GM23248 (cell line): ENCODE data around the gene UTS2R. TPM values are rescaled to one million over a fixed set of nuclear protein-coding genes. Genes with fewer than 3 reads are reported as not detected.

Experiments used
- DNase-seq: peaks from one replicate; pipeline ENCODE4 v3.0.0-alpha.2; 2015
- H2AFZ ChIP-seq: fragments of 200-600 bp; sonication (generic); 2 replicates; pipeline ENCODE4 v1.6.1; 2016; ENCODE audit warnings: antibody characterized with exemption
- H3F3A ChIP-seq: fragments of 200-600 bp; sonication (generic); 2 replicates; pipeline ENCODE4 v1.6.1; 2016; ENCODE audit warnings: mild to moderate bottlenecking, antibody characterized with exemption, mixed run types; ENCODE audit not compliant: insufficient read depth
- H3K27ac ChIP-seq: fragments of 200-600 bp; sonication (generic); 2 replicates; pipeline ENCODE4 v1.5.1; 2016; ENCODE audit warnings: mild to moderate bottlenecking
- H3K27me3 ChIP-seq: fragments of 200-600 bp; sonication (generic); replicated peaks from 2 replicates; pipeline ENCODE4 v1.6.1; 2016; ENCODE audit warnings: mild to moderate bottlenecking; ENCODE audit not compliant: insufficient read depth
- H3K36me3 ChIP-seq: fragments of 200-600 bp; sonication (generic); 2 replicates; pipeline ENCODE4 v1.6.1; 2016; ENCODE audit warnings: low read depth, mild to moderate bottlenecking
- H3K4me1 ChIP-seq: fragments of 200-600 bp; sonication (generic); 2 replicates; pipeline ENCODE4 v1.6.1; 2016; ENCODE audit warnings: mild to moderate bottlenecking; ENCODE audit not compliant: insufficient read depth
- H3K4me2 ChIP-seq: fragments of 200-600 bp; sonication (generic); one replicate; pipeline ENCODE4 v1.6.1; 2016; ENCODE audit warnings: mild to moderate bottlenecking; ENCODE audit not compliant: unreplicated experiment
- H3K4me3 ChIP-seq: fragments of 200-600 bp; sonication (generic); 2 replicates; pipeline ENCODE4 v1.5.1; 2016; ENCODE audit warnings: mild to moderate bottlenecking
- H3K79me2 ChIP-seq: fragments of 200-600 bp; sonication (generic); 2 replicates; pipeline ENCODE4 v1.6.1; 2016; ENCODE audit warnings: mild to moderate bottlenecking; ENCODE audit not compliant: insufficient read depth
- H3K9ac ChIP-seq: fragments of 200-600 bp; sonication (generic); 2 replicates; pipeline ENCODE4 v1.6.1; 2016; ENCODE audit warnings: mild to moderate bottlenecking
- H3K9me2 ChIP-seq: fragments of 200-600 bp; sonication (generic); 2 replicates; pipeline ENCODE4 v1.6.1; 2016; ENCODE audit warnings: mixed run types, mild to moderate bottlenecking, moderate library complexity; ENCODE audit not compliant: insufficient read depth
- H3K9me3 ChIP-seq: fragments of 200-600 bp; sonication (generic); one replicate; pipeline ENCODE4 v1.6.1; 2017; ENCODE audit warnings: low read depth
- H4K20me1 ChIP-seq: fragments of 200-600 bp; sonication (generic); 2 replicates; pipeline ENCODE4 v1.6.0; 2016; ENCODE audit not compliant: insufficient read depth
- EZH2 ChIP-seq: fragments of 200-600 bp; sonication (generic); IDR thresholded peaks from 2 replicates; pipeline ENCODE4 v1.6.1; 2018; ENCODE audit warnings: antibody characterized with exemption, mild to moderate bottlenecking; ENCODE audit not compliant: insufficient read depth, poor library complexity, severe bottlenecking
- EZH2phosphoT487 ChIP-seq: fragments of 200-600 bp; sonication (generic); IDR thresholded peaks from 2 replicates; pipeline ENCODE4 v1.6.1; 2018; ENCODE audit warnings: antibody characterized with exemption, moderate library complexity, mild to moderate bottlenecking, low read depth; ENCODE audit not compliant: insufficient read depth
- WGBS, 2 experiments: methylation state at CpG; one replicate each; pipeline ENCODE4 v1.1.6; 2015 to 2017; ENCODE audit warnings: low lambda C conversion rate in 2 of 2, low coverage in 1 of 2; ENCODE audit errors: missing lambda C conversion rate in 2 of 2; 5-methylcytosine and 5-hydroxymethylcytosine counted together
- in situ Hi-C: fragments of 300-500 bp; cut with MboI; formaldehyde crosslinking; loops from 2 replicates; pipeline ENCODE4 v1.15.0; 2020
- polyA plus RNA-seq: library from polyadenylated mRNA; unstranded; fragments of >200 nt; fragmentation: Nextera tagmentation; extraction: Ambion mirVana; gene quantifications from 2 replicates; pipeline ENCODE4 v1.2.1, GENCODE V29; 2016
- total RNA-seq: library from RNA; depleted of rRNA; stranded (reverse); fragments of >200 nt; shearing (Covaris generic); gene quantifications from 2 replicates; pipeline ENCODE4 v1.2.3, GENCODE V29; 2014

The UTS2R gene
- total and polyA plus RNA-seq, 2 experiments from 2014 or later, result not detected

- peak overlapping the region; percentile 39 for H3K4me3 ChIP-seq
- peak overlapping the region; percentile 28 for H2AFZ ChIP-seq
- peaks cover 10% of the 10 kb centered on the region for H3K4me1 ChIP-seq
- no peaks in the 10 kb centered on the region for H3K36me3 ChIP-seq
- WGBS, 2 experiments, result 9 to 10% methylated on average over 11 of the region's 11 CpGs
- peak overlapping the region; percentile 4; the same call in 1 of the 2 replicates for H3K9ac ChIP-seq
- peaks cover 7% of the 10 kb centered on the region for H3F3A ChIP-seq
- in situ Hi-C loops, result no loop called here
- no peaks in the 10 kb centered on the region for H4K20me1 ChIP-seq
- TF ChIP-seq EZH2 (no peak), EZH2phosphoT487 (no peak)
- peak; percentile 58 for DNase-seq
- H3K27me3 ChIP-seq, result no peaks in the 10 kb centered on the region
- H3K79me2 ChIP-seq, result no peaks in the 10 kb centered on the region
- no peaks in the 10 kb centered on the region for H3K9me3 ChIP-seq
- no peaks in the 10 kb centered on the region for H3K9me2 ChIP-seq
- peak overlapping the region; percentile 57 for H3K4me2 ChIP-seq
- H3K27ac ChIP-seq, result no peak overlapping the region
Observed at GRCh38 chr17:82349287-82349701, 22.3 kb upstream of the UTS2R start.

GRCh38 chr17:82350182-82351030 lies 21.2 kb upstream of the UTS2R start:
- H3K79me2 ChIP-seq, result no peaks in the 10 kb centered on the region
- DNase-seq, result no peak
- H2AFZ ChIP-seq, result no peak overlapping the region
- H3K27me3 ChIP-seq, result no peaks in the 10 kb centered on the region; the same call in 1 of the 2 replicates
- no peaks in the 10 kb centered on the region for H3K9me2 ChIP-seq
- no peak overlapping the region for H3K9ac ChIP-seq
- H3F3A ChIP-seq, result peaks cover 7% of the 10 kb centered on the region
- 75 to 80% methylated on average over 25 to 28 of the region's 28 CpGs for WGBS, 2 experiments
- no peak overlapping the region for H3K4me3 ChIP-seq
- H3K9me3 ChIP-seq, result no peaks in the 10 kb centered on the region
- no peaks in the 10 kb centered on the region for H4K20me1 ChIP-seq
- peaks cover 10% of the 10 kb centered on the region for H3K4me1 ChIP-seq
- TF ChIP-seq EZH2phosphoT487, result no peak
- TF ChIP-seq EZH2, result no peak
- no peak overlapping the region for H3K4me2 ChIP-seq
- H3K27ac ChIP-seq, result no peak overlapping the region
- in situ Hi-C loops, result loop anchor here (10.0 kb wide), 1 partner anchor 64 kb away; the partner anchor contains the start of genes HEXD and OGFOD3
- H3K36me3 ChIP-seq, result no peaks in the 10 kb centered on the region

- in situ Hi-C loops, result loop anchor here (10.0 kb wide), 1 partner anchor 64 kb away; the partner anchor contains the start of genes HEXD and OGFOD3
- H3K4me2 ChIP-seq, result no peak overlapping the region
- peaks cover 10% of the 10 kb centered on the region for H3K4me1 ChIP-seq
- H3K79me2 ChIP-seq, result no peaks in the 10 kb centered on the region
- no peaks in the 10 kb centered on the region; the same call in 1 of the 2 replicates for H3K27me3 ChIP-seq
- no peak overlapping the region for H2AFZ ChIP-seq
- TF ChIP-seq EZH2phosphoT487 (no peak), EZH2 (no peak)
- H3K4me3 ChIP-seq, result no peak overlapping the region
- no peaks in the 10 kb centered on the region for H3K36me3 ChIP-seq
- H3F3A ChIP-seq, result peaks cover 7% of the 10 kb centered on the region
- H4K20me1 ChIP-seq, result no peaks in the 10 kb centered on the region
- H3K27ac ChIP-seq, result no peak overlapping the region
- no peaks in the 10 kb centered on the region for H3K9me2 ChIP-seq
- H3K9ac ChIP-seq, result no peak overlapping the region
- no peak for DNase-seq
- WGBS, 2 experiments, result 58 to 60% methylated on average over 21 of the region's 21 CpGs
- H3K9me3 ChIP-seq, result no peaks in the 10 kb centered on the region
Observed at GRCh38 chr17:82351254-82351712, 20.3 kb upstream of the UTS2R start.

GRCh38 chr17:82351713-82352488 lies 19.7 kb upstream of the UTS2R start:
- DNase-seq, result peak; percentile 92
- 28 to 30% methylated on average over 26 of the region's 26 CpGs for WGBS, 2 experiments
- in situ Hi-C loops, result loop anchor here (10.0 kb wide), 1 partner anchor 63 kb away; the partner anchor contains the start of genes HEXD and OGFOD3

More at GRCh38 chr17:82351713-82352488, 19.7 kb upstream of the UTS2R start:
- no peaks in the 10 kb centered on the region for H4K20me1 ChIP-seq
- H3F3A ChIP-seq, result peaks cover 7% of the 10 kb centered on the region
- no peak overlapping the region for H2AFZ ChIP-seq
- no peaks in the 10 kb centered on the region for H3K36me3 ChIP-seq
- no peak for TF ChIP-seq EZH2
- TF ChIP-seq EZH2phosphoT487, result no peak
- H3K4me1 ChIP-seq, result peaks cover 10% of the 10 kb centered on the region
- H3K9me3 ChIP-seq, result no peaks in the 10 kb centered on the region
- no peaks in the 10 kb centered on the region for H3K9me2 ChIP-seq
- no peak overlapping the region for H3K4me2 ChIP-seq
- H3K27ac ChIP-seq, result no peak overlapping the region
- no peaks in the 10 kb centered on the region for H3K79me2 ChIP-seq
- no peak overlapping the region for H3K4me3 ChIP-seq
- no peaks in the 10 kb centered on the region; the same call in 1 of the 2 replicates for H3K27me3 ChIP-seq
- no peak overlapping the region for H3K9ac ChIP-seq
